ENCODE results near the gene FBXO44.
"Not testable (repeated sequence)": the region's sequence is repeated elsewhere in the genome, so short reads cannot be mapped to it uniquely, and the experiment has no call there.

Gene FBXO44, protein sequence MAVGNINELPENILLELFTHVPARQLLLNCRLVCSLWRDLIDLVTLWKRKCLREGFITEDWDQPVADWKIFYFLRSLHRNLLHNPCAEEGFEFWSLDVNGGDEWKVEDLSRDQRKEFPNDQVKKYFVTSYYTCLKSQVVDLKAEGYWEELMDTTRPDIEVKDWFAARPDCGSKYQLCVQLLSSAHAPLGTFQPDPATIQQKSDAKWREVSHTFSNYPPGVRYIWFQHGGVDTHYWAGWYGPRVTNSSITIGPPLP

GRCh38 chr1:11654137-11654938 lies at the start of gene FBXO44, which contains the start of gene FBXO2:
FBXO44 (plus strand) TSS chr1:11654877; CDS start chr1:11655836, 959 bp downstream.
FBXO2 (minus strand) TSS chr1:11654429; CDS start chr1:11654340, 89 bp downstream.
- DNase-seq = peak; percentile 14 to 48 (median 31)

DNA sequence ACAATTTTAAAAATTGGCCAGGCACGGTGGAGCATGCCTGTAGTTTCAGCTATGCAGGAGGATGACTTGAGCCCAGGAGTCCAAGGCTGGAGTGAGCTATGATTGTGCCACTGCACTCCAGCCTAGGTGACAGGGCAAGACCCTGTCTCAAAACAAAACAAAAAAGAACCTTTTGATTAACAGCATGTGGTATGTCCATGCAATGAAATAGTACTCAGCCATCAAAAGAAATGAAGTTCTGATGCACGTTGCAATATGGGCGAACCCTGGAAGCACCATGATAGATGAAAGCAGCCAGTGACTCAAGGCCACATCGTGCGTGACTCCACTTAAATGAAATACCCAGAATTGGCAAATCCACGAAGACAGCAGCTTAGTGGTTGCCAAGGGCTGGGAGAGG lies 47.9 kb upstream of the FBXO44 start:
- DNase-seq = no peak

GRCh38 chr1:11608596-11609130 lies 46.0 kb upstream of the FBXO44 start:
- DNase-seq = not testable (repeated sequence)

DNA sequence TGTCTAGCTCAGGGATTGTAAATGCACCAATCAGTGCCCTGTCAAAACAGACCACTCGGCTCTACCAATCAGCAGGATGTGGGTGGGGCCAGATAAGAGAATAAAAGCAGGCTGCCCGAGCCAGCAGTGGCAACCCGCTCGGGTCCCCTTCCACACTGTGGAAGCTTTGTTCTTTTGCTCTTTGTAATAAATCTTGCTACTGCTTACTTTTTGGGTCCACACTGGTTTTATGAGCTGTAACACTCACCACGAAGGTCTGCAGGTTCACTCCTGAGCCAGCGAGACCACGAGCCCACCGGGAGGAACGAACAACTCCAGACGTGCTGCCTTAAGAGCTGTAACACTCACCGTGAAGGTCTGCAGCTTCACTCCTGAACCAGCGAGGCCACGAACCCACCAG lies 45.3 kb upstream of the FBXO44 start:
- not testable (repeated sequence) for DNase-seq

- DNase-seq = no peak
Observed at GRCh38 chr1:11610629-11611180, 44.0 kb upstream of the FBXO44 start.

DNA sequence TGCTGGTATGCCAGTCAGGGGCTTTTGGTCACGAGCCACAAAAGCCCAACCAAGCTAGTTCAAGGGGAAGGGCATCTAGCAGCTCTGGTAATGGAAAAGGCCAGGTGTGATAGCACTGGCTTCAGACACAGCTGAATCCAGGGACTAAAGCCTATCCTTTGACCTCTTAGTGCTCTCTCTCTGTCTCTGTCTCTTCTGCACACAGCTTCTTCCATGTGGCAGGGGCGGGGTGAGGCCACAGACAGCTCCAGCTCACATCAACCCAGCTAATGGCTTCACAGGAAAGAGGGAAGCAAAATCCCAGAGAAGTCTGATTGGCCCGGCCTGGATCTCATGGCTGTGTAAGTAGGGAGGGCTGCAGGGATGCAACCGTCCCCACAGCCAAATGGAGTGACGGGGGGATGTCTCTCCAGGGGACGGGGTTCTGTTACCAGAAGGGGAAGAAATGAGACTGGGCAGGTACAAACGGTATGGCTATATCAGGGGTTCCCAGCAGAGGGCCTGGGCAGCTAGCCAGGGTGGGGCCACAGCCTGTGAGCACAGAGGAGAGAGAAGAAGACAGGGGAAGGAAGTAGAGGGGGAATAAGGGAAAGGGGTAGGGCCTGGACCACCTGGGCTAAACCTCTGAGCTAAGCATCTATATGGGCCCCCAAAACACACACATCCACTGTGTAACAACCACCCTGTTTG lies 42.9 kb upstream of the FBXO44 start:
- DNase-seq = no peak

- no peak for DNase-seq
Observed at GRCh38 chr1:11613347-11613746, 41.3 kb upstream of the FBXO44 start.

- DNase-seq = no peak
Observed at GRCh38 chr1:11615090-11615489, 39.6 kb upstream of the FBXO44 start.

- peak in 1 of 3 experiments; percentile 6 for DNase-seq
Observed at GRCh38 chr1:11616766-11617165, 37.9 kb upstream of the FBXO44 start.

GRCh38 chr1:11617314-11617713 lies 37.4 kb upstream of the FBXO44 start:
- no peak for DNase-seq

GRCh38 chr1:11617741-11618140 lies 36.9 kb upstream of the FBXO44 start:
- DNase-seq = no peak

DNA sequence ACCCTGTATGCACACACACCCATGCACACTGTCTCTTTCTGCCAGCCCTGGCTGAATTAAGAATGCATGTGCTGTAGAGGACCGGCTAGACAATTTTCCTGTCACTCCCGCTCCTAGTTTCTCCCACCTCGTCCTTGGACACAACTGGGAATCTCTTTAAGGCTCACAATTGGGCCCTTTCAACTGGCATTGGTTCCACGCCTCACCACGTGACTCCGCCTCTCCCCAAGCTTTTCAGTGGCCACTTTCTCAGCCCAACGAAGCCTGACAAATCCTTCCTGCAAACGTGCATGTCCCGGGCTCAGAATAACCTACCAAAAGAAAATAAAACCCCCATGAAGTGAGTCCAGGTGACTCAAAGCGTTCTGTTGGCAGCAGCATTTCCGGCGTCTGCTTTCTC lies 34.3 kb upstream of the FBXO44 start:
- DNase-seq = no peak

GRCh38 chr1:11620924-11621323 lies 33.8 kb upstream of the FBXO44 start:
- no peak for DNase-seq

GRCh38 chr1:11622398-11622797 lies 32.3 kb upstream of the FBXO44 start:
- DNase-seq = no peak

- no peak for DNase-seq
Observed at GRCh38 chr1:11623702-11624101, 31.0 kb upstream of the FBXO44 start.

DNA sequence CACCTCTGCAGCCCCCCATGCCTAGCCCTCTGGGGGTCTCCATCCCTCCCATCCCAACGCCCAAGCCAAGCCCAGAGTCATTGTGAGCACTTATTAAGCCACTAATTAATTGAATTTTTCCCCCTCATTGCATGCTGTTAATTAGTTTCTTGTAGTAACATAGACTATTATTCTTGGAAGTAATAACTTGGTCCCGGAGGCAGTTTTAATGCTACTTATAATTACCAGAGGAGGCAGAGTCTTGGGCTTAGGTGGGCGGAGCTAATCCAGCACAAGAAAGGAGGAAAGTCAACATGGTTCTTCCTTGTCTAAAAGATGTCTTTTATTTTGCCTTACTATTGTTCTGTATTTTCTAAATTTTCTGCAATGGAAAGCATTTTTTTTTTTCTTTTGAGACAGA lies 28.1 kb upstream of the FBXO44 start:
- no peak for DNase-seq

GRCh38 chr1:11628767-11629166 lies 25.9 kb upstream of the FBXO44 start:
- no peak for DNase-seq

DNA sequence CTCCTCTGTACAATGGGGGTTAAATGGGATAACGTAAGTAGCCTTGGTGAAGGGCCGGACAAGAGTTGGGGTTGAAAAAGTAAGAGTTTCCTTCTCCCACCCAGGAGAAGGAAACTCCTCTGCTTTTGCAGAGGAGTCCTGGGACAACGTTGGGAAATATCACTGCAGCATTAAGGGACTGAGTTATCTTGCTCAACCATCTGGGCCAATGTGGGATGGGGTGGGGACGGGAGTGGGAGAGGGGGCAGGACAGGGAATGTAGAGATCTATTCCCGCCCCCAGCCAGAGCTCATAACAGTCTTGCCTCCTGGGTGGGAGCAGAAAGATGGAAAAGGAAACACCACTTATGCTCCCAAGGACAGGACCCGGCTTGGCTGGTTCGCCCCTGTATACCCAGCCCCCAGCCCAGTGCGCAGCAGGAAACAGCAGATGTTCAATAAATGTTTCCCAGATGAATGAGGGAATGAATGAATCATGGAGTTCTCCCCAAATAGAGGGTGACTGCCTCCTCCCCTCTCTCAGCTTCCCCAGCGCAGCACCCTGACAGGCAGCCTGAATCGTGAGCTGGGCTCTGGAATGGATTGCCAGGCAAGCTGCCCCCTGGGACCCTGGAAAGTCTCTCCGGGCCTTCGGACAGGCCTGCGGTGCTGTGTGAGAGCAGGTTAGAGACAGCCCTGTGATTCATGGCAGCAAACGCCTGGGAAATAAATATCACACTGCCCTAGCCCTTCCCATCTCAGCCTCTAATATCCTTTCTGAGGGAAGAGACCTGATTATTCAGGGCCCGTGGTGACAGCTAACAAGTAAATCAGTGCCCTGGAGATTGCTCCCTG lies 25.3 kb upstream of the FBXO44 start:
- peak in 2 of 3 experiments; percentile 62 to 79 for DNase-seq

DNA sequence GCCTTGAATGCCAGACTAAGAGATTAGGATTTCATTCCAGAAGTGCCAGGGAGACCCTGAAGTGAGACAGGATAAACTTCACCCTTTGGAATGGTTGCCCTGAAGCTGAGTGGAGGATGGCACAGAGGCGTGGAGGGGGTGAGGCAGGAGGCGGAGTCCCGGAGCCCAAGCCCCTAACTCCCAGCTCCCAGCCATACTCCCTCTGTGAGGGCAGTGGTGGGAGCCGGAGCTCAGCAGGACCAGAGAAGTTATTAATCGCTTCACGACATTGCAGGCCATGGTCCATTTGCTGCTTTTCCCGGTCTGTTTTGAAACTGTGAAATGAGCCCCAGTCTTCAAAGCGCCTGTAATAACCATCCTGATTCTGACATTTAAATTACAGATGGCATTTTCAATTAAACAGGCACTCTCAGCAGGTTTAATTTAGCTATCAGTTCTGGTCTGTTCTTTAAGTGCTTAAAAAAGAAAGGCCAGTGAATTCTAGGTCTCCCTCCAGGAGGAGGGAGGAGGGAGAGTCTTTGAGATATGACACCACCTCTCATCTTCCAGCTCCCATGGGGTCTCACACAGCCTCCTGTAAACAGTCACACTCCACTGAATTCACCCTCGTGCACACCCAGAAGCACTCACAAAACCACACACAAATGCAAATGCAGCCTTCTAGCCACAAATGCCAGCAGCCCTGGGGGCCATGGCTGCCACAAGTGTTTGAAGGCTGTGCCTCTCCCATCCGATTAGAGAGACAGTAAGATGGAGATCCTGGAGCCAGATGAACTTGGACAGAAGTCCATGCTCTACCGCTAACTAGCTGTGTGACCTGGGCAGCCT lies 20.1 kb upstream of the FBXO44 start:
- peak in 2 of 3 experiments; percentile 25 to 94 for DNase-seq

DNA sequence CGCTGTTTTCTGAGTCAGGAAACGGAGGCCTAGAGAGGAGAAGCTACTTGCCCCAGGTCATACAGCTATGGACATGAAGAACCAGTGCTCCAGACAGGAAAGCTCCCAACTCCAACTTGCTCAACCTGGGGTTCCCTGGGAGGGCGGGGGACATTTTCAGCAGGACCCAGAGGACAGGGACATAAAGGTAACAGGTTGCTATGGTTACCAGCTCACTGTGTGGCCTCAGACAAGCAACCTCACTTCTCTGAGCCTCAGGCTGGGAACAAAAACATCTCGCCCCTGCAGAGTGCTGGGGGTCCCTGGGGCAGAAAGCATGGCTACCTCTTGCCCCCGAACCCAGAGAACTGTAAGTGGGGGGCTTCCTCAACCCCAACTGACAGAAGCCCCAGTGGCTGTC lies 16.6 kb upstream of the FBXO44 start:
- no peak for DNase-seq

DNA sequence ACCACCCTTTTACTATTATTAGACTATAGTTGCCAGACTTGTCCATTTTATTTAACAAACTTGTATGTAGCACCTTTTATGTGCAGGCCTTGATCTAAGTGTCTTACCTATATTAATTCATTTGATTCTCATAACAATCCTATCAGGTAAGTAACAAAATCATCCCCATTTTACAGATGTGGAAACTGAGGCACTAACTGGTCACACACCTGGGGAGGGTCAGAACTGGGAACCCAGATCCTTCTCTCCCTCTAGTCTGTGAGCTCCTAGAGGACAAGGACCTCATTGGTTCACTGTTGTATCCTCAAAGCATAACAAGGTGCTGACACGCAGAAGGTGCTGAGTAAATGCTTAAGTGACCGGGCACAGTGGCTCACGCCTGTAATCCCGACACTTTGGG lies 15.3 kb upstream of the FBXO44 start:
- no peak for DNase-seq

Measured in NCI-H1417 (cell line).